ENCODE measurements around the gene TDRD7. TPM values are rescaled to one million over a fixed set of nuclear protein-coding genes. Genes with fewer than 3 reads are reported as not detected.

TDRD7 gene
- total and polyA plus RNA-seq, 2 of the 13 experiments (the other 11 are each of a cell fraction or from before 2014, with no cell fraction given) = 9.8 to 15.5 TPM

- TF ChIP-seq TFDP1 (CRISPR knock-in tag; IDR thresholded peaks at IDR 0.05; ENCODE audit: borderline replicate concordance) (no peak), ZNF501 (CRISPR knock-in tag; IDR thresholded peaks at IDR 0.05) (no peak), FOXK1 (CRISPR knock-in tag; IDR thresholded peaks at IDR 0.05; ENCODE audit: borderline replicate concordance, low read depth) (peak; percentile 58; the same call in 1 of the 2 replicates), FOXA1 (IDR thresholded peaks at IDR 0.05) (no peak), FOXA1 (CRISPR knock-in tag; IDR thresholded peaks at IDR 0.05) (0 out of 2 replicates have a peak, but pooled peaks have one; percentile 22), ESRRA (CRISPR knock-in tag; IDR thresholded peaks at IDR 0.05; ENCODE audit: low read depth) (0 out of 2 replicates have a peak, but pooled peaks have one; percentile 52), ZSCAN5A (CRISPR knock-in tag; IDR thresholded peaks at IDR 0.05; ENCODE audit: borderline replicate concordance) (no peak), CC2D1A (CRISPR knock-in tag; IDR thresholded peaks at IDR 0.05) (no peak), ZNF772 (CRISPR knock-in tag; IDR thresholded peaks at IDR 0.05) (no peak), ZNF407 (CRISPR knock-in tag; IDR thresholded peaks at IDR 0.05; ENCODE audit: not compliant biosample characterization) (no peak), ZNF441 (CRISPR knock-in tag; IDR thresholded peaks at IDR 0.05; ENCODE audit: borderline replicate concordance) (no peak), TAF15 (IDR thresholded peaks at IDR 0.05; ENCODE audit: low read depth, low read length, poor library complexity, severe bottlenecking) (no peak), SSRP1 (CRISPR knock-in tag; IDR thresholded peaks at IDR 0.05) (no peak)
- TF ChIP-seq, protein P1, sequence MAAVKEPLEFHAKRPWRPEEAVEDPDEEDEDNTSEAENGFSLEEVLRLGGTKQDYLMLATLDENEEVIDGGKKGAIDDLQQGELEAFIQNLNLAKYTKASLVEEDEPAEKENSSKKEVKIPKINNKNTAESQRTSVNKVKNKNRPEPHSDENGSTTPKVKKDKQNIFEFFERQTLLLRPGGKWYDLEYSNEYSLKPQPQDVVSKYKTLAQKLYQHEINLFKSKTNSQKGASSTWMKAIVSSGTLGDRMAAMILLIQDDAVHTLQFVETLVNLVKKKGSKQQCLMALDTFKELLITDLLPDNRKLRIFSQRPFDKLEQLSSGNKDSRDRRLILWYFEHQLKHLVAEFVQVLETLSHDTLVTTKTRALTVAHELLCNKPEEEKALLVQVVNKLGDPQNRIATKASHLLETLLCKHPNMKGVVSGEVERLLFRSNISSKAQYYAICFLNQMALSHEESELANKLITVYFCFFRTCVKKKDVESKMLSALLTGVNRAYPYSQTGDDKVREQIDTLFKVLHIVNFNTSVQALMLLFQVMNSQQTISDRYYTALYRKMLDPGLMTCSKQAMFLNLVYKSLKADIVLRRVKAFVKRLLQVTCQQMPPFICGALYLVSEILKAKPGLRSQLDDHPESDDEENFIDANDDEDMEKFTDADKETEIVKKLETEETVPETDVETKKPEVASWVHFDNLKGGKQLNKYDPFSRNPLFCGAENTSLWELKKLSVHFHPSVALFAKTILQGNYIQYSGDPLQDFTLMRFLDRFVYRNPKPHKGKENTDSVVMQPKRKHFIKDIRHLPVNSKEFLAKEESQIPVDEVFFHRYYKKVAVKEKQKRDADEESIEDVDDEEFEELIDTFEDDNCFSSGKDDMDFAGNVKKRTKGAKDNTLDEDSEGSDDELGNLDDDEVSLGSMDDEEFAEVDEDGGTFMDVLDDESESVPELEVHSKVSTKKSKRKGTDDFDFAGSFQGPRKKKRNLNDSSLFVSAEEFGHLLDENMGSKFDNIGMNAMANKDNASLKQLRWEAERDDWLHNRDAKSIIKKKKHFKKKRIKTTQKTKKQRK (IDR thresholded peaks at IDR 0.05; ENCODE audit: low read length) = no peak
Measured at GRCh38 chr9:97398999-97399758, 12.7 kb upstream of the TDRD7 start (continued).

Measured in HepG2 (cell line).